Measurements from ENCODE around the gene UBAC1.

The UBAC1 gene

GRCh38 chr9:135973277-135974219 lies 12.4 kb upstream of the UBAC1 start:
- no peak for TF ChIP-seq ZNF239 (tag by site-specific recombination; IDR thresholded peaks at IDR 0.05)
- TF ChIP-seq, protein P1, sequence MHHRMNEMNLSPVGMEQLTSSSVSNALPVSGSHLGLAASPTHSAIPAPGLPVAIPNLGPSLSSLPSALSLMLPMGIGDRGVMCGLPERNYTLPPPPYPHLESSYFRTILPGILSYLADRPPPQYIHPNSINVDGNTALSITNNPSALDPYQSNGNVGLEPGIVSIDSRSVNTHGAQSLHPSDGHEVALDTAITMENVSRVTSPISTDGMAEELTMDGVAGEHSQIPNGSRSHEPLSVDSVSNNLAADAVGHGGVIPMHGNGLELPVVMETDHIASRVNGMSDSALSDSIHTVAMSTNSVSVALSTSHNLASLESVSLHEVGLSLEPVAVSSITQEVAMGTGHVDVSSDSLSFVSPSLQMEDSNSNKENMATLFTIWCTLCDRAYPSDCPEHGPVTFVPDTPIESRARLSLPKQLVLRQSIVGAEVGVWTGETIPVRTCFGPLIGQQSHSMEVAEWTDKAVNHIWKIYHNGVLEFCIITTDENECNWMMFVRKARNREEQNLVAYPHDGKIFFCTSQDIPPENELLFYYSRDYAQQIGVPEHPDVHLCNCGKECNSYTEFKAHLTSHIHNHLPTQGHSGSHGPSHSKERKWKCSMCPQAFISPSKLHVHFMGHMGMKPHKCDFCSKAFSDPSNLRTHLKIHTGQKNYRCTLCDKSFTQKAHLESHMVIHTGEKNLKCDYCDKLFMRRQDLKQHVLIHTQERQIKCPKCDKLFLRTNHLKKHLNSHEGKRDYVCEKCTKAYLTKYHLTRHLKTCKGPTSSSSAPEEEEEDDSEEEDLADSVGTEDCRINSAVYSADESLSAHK (tag by site-specific recombination; IDR thresholded peaks at IDR 0.05) = no peak
- peak; percentile 81 for TF ChIP-seq GLIS1 (tag by site-specific recombination; IDR thresholded peaks at IDR 0.05)
- TF ChIP-seq ZIC2 (tag by site-specific recombination; IDR thresholded peaks at IDR 0.05) = peak; percentile 6; the same call in 1 of the 2 replicates
- no peak for TF ChIP-seq ZNF704 (tag by site-specific recombination; IDR thresholded peaks at IDR 0.05)
- TF ChIP-seq HOXD13 (CRISPR knock-in tag; IDR thresholded peaks at IDR 0.05; ENCODE audit: borderline replicate concordance) = no peak
- H3K36me3 ChIP-seq (ENCODE audit: control insufficient read depth in 2 of 2, insufficient read depth in 1 of 2, low read length in 2 of 2) = no peaks in the 10 kb centered on the region
- no peak overlapping the region for H3K27ac ChIP-seq (ENCODE audit: extremely low read depth, low read depth, low read length)
- CTCF ChIA-PET = interaction anchor here (0.6 to 1.3 kb wide), 7 partner anchors 11 to 790 kb away, joined by 3 to 10 read pairs (median 4); partner anchors contain the start of gene TMEM250
- POLR2A ChIA-PET = no interaction called here
- no peaks in the 10 kb centered on the region for H3K4me1 ChIP-seq (ENCODE audit: control insufficient read depth, insufficient read depth, low read length)
- no peaks in the 10 kb centered on the region for H3K9me3 ChIP-seq (ENCODE audit: control insufficient read depth, insufficient read depth, low read depth, low read length)
- no peak overlapping the region for H3K4me3 ChIP-seq (ENCODE audit: low read depth, low read length)

DNA sequence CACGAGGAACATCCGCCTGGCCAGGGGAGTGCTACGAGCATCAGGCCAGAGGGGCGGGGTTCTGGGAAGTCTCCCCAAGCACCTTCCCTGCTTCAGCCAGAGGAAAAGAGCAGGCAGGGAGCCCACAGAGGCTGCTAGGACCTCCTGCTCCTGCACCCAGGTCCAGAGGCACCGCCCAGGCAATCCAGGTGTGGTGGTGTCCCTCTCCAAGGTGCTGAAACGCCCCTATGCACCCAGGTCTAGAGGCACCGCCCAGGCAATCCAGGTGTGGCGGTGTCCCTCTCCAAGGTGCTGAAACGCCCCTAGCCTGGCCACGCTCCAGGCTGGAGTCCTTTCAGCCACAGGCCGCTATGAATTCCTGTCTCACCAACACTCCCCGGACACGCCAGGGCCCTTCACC lies 10.7 kb upstream of the UBAC1 start:
- no peaks in the 10 kb centered on the region for H3K36me3 ChIP-seq (ENCODE audit: control insufficient read depth in 2 of 2, insufficient read depth in 1 of 2, low read length in 2 of 2)
- H3K9me3 ChIP-seq (ENCODE audit: control insufficient read depth, insufficient read depth, low read depth, low read length) = no peaks in the 10 kb centered on the region
- ChIA-PET CTCF (interaction anchor here (0.9 kb wide), 1 partner anchor 151 kb away, joined by 6 read pairs; no protein-coding TSS in a partner anchor), POLR2A (no interaction called here)
- no peaks in the 10 kb centered on the region for H3K4me1 ChIP-seq (ENCODE audit: control insufficient read depth, insufficient read depth, low read length)
- no peak overlapping the region for H3K27ac ChIP-seq (ENCODE audit: extremely low read depth, low read depth, low read length)
- H3K4me3 ChIP-seq (ENCODE audit: low read depth, low read length) = no peak overlapping the region
- TF ChIP-seq ZNF174 (tag by site-specific recombination; IDR thresholded peaks at IDR 0.05) (no peak), SP2 (tag by site-specific recombination; IDR thresholded peaks at IDR 0.05) (peak; percentile 10; the same call in 1 of the 2 replicates), ZNF202 (tag by site-specific recombination; IDR thresholded peaks at IDR 0.05; ENCODE audit: borderline replicate concordance) (no peak), ZNF48 (tag by site-specific recombination; IDR thresholded peaks at IDR 0.05) (no peak), ZNF600 (tag by site-specific recombination; IDR thresholded peaks at IDR 0.05) (no peak), ZFHX2 (tag by site-specific recombination; conservative IDR thresholded peaks at IDR 0.05) (no peak), ZNF211 (tag by site-specific recombination; IDR thresholded peaks at IDR 0.05; ENCODE audit: low read depth) (no peak), ZNF510 (tag by site-specific recombination; IDR thresholded peaks at IDR 0.05; ENCODE audit: insufficient replicate concordance) (no peak), ZNF623 (tag by site-specific recombination; IDR thresholded peaks at IDR 0.05) (no peak), GLIS1 (tag by site-specific recombination; IDR thresholded peaks at IDR 0.05) (no peak), KLF8 (tag by site-specific recombination; IDR thresholded peaks at IDR 0.05) (peak; percentile 66), ZNF416 (tag by site-specific recombination; IDR thresholded peaks at IDR 0.05) (no peak), ZNF791 (tag by site-specific recombination; IDR thresholded peaks at IDR 0.05) (no peak), ZNF555 (tag by site-specific recombination; conservative IDR thresholded peaks at IDR 0.05) (no peak), ZNF132 (tag by site-specific recombination; IDR thresholded peaks at IDR 0.05; ENCODE audit: borderline replicate concordance) (no peak), ATF2 (tag by site-specific recombination; IDR thresholded peaks at IDR 0.05; ENCODE audit: low read depth) (no peak), OVOL3 (tag by site-specific recombination; IDR thresholded peaks at IDR 0.05) (no peak)
- TF ChIP-seq, protein P2, sequence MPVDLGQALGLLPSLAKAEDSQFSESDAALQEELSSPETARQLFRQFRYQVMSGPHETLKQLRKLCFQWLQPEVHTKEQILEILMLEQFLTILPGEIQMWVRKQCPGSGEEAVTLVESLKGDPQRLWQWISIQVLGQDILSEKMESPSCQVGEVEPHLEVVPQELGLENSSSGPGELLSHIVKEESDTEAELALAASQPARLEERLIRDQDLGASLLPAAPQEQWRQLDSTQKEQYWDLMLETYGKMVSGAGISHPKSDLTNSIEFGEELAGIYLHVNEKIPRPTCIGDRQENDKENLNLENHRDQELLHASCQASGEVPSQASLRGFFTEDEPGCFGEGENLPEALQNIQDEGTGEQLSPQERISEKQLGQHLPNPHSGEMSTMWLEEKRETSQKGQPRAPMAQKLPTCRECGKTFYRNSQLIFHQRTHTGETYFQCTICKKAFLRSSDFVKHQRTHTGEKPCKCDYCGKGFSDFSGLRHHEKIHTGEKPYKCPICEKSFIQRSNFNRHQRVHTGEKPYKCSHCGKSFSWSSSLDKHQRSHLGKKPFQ (tag by site-specific recombination; IDR thresholded peaks at IDR 0.05) = no peak
- TF ChIP-seq, protein P3, sequence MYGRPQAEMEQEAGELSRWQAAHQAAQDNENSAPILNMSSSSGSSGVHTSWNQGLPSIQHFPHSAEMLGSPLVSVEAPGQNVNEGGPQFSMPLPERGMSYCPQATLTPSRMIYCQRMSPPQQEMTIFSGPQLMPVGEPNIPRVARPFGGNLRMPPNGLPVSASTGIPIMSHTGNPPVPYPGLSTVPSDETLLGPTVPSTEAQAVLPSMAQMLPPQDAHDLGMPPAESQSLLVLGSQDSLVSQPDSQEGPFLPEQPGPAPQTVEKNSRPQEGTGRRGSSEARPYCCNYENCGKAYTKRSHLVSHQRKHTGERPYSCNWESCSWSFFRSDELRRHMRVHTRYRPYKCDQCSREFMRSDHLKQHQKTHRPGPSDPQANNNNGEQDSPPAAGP (tag by site-specific recombination; IDR thresholded peaks at IDR 0.05) = peak; percentile 45; the same call in 1 of the 2 replicates
